ENCODE data around the gene CTAGE1. TPM values are rescaled to one million over a fixed set of nuclear protein-coding genes. Genes with fewer than 3 reads are reported as not detected.

The CTAGE1 gene
- total and polyA plus RNA-seq, 10 of the 15 experiments (the other 5 are each of a cell fraction or from before 2014, with no cell fraction given): 0.01 TPM; not detected in 9

- TF ChIP-seq TCF12 (IDR thresholded peaks at IDR 0.05; ENCODE audit: low read depth, low read length) (no peak), RELA (IDR thresholded peaks at IDR 0.05; ENCODE audit: borderline replicate concordance, partially characterized antibody) (no peak), RCOR1 (conservative IDR thresholded peaks at IDR 0.05; ENCODE audit: low read depth, low read length) (no peak)
These were observed 16.2 kb upstream of the CTAGE1 start (continued) for GRCh38 chr18:22433956-22434355.

DNA sequence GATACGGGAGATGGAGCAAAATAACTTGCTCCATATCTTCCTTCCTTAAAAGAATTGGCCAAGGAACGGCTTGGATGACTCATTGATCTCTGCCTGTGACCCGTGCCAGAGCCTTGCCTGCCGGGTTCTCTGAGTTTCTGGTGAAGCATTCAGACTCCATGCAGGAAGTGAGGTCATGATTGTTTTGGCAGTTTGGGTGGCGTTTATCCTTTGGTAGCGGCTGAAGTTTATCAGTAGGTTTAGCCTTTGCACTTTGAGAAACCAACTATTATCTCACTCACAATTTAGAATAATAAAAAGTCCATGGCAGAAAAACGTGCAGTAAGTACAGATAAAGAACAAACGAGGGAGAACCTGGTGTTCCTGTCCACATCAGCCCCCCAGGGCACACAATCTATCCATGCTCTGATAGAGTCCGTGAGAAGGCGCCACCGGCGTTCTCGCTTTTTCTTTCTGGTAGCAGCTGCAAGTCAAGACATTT, 15.0 kb upstream of the CTAGE1 start:
- WGBS (ENCODE audit: insufficient coverage, insufficient replicate concordance, low lambda C conversion rate, missing lambda C conversion rate): 30% methylated on average over 13 of the region's 13 CpGs
- H2AFZ ChIP-seq (ENCODE audit: control insufficient read depth, low read depth, low read length): no peak overlapping the region

More for the DNA sequence above, 15.0 kb upstream of the CTAGE1 start:
- Histone ChIP-seq H3K4me2 (ENCODE audit: control insufficient read depth, insufficient read depth) (no peak overlapping the region), H3K27me3 (replicated peaks in 1 of 2; ENCODE audit: control insufficient read depth in 2 of 2, insufficient read depth in 2 of 2, low read length in 1 of 2) (no peaks in the 10 kb centered on the region), H3K4me3 (no peak overlapping the region), H3K36me3 (ENCODE audit: control insufficient read depth in 2 of 2, insufficient read depth in 2 of 2, low read length in 1 of 2) (no peaks in the 10 kb centered on the region), H3K9me3 (replicated peaks; ENCODE audit: control insufficient read depth, insufficient read depth, low read length) (no peaks in the 10 kb centered on the region), H3K9ac (ENCODE audit: control insufficient read depth, insufficient read depth, low read length) (no peak overlapping the region), H3K27ac (ENCODE audit: control insufficient read depth, insufficient read depth) (no peak overlapping the region), H3K4me1 (ENCODE audit: control insufficient read depth, insufficient read depth, low read length) (no peaks in the 10 kb centered on the region), H4K20me1 (ENCODE audit: control insufficient read depth, insufficient read depth) (no peaks in the 10 kb centered on the region), H3K79me2 (ENCODE audit: control insufficient read depth, insufficient read depth, low read length) (no peaks in the 10 kb centered on the region)
- TF ChIP-seq PML (IDR thresholded peaks at IDR 0.05; ENCODE audit: low read length) (no peak), MYB (IDR thresholded peaks at IDR 0.05; ENCODE audit: borderline replicate concordance, low read depth, low read length) (no peak), KLF5 (IDR thresholded peaks at IDR 0.05; ENCODE audit: partially characterized antibody) (no peak), HDAC2 (IDR thresholded peaks at IDR 0.05) (no peak), NFIC (IDR thresholded peaks at IDR 0.05; ENCODE audit: low read depth, low read length) (no peak), ZBTB40 (IDR thresholded peaks at IDR 0.05; ENCODE audit: borderline replicate concordance) (no peak), ZNF384 (IDR thresholded peaks at IDR 0.05; ENCODE audit: borderline replicate concordance, low read depth, low read length) (no peak), PAX5 (IDR thresholded peaks at IDR 0.05; ENCODE audit: borderline replicate concordance, low read depth, low read length) (no peak), TARDBP (IDR thresholded peaks at IDR 0.05; ENCODE audit: borderline replicate concordance) (no peak), RELA (IDR thresholded peaks at IDR 0.05; ENCODE audit: borderline replicate concordance, partially characterized antibody) (no peak), NFYB (IDR thresholded peaks at IDR 0.05; ENCODE audit: insufficient read depth, low read depth, low read length) (no peak), EED (IDR thresholded peaks at IDR 0.05; ENCODE audit: low read depth) (no peak), SIN3A (IDR thresholded peaks at IDR 0.05; ENCODE audit: low read depth, low read length) (no peak), SP1 (IDR thresholded peaks at IDR 0.05; ENCODE audit: low read depth, low read length) (no peak), ZBED1 (IDR thresholded peaks at IDR 0.05; ENCODE audit: borderline replicate concordance) (no peak), CBX3 (IDR thresholded peaks at IDR 0.05; ENCODE audit: borderline replicate concordance, low read depth) (no peak), IRF4 (IDR thresholded peaks at IDR 0.05; ENCODE audit: low read depth, low read length) (no peak), KAT2A (conservative IDR thresholded peaks at IDR 0.05; ENCODE audit: control insufficient read depth, low read depth, low read length) (no peak), CHD1 (IDR thresholded peaks at IDR 0.05; ENCODE audit: low read depth, low read length) (no peak)
- TF ChIP-seq, protein P1, sequence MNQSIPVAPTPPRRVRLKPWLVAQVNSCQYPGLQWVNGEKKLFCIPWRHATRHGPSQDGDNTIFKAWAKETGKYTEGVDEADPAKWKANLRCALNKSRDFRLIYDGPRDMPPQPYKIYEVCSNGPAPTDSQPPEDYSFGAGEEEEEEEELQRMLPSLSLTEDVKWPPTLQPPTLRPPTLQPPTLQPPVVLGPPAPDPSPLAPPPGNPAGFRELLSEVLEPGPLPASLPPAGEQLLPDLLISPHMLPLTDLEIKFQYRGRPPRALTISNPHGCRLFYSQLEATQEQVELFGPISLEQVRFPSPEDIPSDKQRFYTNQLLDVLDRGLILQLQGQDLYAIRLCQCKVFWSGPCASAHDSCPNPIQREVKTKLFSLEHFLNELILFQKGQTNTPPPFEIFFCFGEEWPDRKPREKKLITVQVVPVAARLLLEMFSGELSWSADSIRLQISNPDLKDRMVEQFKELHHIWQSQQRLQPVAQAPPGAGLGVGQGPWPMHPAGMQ (IDR thresholded peaks at IDR 0.05; ENCODE audit: borderline replicate concordance): no peak
- DNase-seq (ENCODE audit: low read depth, low spot score) (no peak), ATAC-seq (no peak), FAIRE-seq (no peak)
- RAD21 ChIA-PET (ENCODE audit: unreplicated experiment): no interaction called here
- in situ Hi-C loops (cut with MboI): no loop called here
- CTCF ChIA-PET: no interaction called here
- intact Hi-C loops (cut with micrococcal nuclease; ENCODE audit: unreplicated experiment): no loop called here
- no TSS peak for BruUV-seq (replicated peaks)
- SMC1A ChIA-PET (ENCODE audit: uncharacterized antibody, unreplicated experiment): no interaction called here
- POLR2A ChIA-PET: no interaction called here

All from GM12878 (cell line).